GM18868 (cell line): ENCODE results near the gene COL4A3.

ENCODE experiments used
- ATAC-seq: cut with Tn5 transposase; IDR thresholded peaks from one replicate; pipeline ENCODE4 v1.9.1; 2021; ENCODE audit warnings: mild to moderate bottlenecking, moderate library complexity; ENCODE audit not compliant: unreplicated experiment

COL4A3 gene

DNA sequence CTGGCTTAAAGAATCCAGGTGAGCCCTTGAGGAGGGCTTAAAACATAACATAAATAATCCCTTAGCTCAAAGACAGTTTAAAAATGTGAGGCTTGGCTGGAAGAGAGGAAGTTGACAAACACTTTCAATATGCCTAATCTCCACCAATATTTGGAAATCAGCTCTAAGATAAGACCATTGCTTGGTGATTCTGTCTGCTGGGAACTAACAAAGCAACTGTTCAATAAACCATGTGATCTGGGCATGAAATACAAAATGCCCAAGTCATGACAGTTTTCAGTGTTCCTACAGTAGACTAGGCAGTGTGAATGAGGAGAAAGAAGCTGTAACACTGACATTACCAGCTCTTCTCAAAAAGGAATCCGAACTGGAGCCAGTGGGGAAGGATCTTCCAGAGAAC lies 171.3 kb downstream of the COL4A3 start:
- no peak for ATAC-seq

DNA sequence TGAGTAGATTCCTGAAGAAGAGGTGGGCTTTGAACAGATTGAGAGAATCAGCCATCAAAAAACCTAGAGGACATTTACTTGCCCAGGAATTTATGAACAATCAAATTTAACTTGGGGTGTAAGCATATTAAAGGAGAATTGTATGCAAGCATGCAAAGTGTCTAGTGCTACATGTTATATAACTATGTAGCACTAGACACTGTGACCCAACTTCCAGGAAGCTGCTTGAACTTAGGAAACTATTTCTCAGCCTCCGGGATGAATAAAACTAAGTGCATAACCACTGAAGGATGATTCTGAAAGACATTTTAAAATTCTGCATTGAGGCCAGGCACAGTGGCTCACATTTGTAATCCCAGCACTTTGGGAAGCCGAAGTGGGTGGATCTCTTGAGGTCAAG lies 173.0 kb downstream of the COL4A3 start:
- no peak for ATAC-seq

DNA sequence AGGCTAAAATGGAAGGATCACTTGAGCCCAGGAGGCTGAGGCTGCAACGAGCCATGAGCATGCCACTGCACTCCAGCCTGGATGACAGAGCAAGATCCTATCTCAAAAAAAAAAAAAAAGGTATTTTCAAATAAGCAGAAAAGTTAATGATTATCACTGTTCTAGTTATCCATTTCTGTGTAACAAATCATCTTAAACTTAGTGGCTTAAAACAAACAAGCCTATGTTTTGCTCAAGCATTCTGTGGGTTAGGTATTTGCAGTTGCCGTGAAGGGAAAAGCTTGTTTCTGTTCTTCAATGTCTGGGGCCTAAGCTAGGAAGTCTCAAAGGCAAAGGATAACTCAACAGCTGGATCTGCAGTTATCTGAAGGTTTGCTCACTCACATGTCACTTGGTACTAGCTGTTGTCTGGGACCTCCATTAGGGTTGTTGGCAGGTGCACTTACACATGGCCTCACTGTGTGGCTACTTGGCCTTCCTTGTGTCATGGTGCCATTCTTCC lies 174.7 kb downstream of the COL4A3 start:
- no peak for ATAC-seq

DNA sequence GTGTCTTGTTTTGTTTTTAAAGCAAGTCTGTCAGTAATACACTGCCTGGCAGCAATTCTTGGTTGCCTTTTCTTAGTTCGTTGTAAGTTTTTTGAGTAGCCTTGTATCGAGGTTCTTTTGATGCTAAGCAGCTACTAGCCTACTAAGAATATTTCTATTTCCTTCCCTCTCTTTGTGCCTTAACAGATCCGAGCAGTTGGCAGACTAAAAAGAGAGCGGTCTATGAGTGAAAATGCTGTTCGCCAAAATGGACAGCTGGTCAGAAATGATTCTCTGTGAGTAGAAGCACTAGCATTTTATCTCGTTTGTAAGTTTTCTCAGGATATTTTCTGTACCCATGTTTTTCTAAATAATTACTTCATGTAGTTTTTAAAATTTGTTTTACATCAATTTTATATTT lies 175.7 kb downstream of the COL4A3 start:
- no peak for ATAC-seq

DNA sequence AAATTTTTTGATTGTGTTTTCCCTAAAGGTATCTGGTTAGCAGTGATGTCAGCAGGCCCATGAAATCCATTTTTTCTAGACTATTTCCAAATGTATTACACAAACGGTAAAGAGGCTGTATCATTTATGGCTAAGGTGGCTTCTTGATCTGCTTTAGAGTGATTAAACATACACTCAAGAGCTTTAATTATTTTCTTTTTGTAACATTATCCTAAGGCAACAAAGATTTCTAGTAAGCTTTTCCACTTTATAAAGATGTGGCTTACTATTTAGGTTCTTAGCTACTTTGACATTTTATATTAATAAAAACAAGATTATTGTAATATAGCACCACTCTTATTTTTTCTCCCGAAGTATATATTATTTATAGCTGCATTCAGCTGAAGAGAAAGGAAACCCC lies 177.1 kb downstream of the COL4A3 start:
- ATAC-seq, result no peak

DNA sequence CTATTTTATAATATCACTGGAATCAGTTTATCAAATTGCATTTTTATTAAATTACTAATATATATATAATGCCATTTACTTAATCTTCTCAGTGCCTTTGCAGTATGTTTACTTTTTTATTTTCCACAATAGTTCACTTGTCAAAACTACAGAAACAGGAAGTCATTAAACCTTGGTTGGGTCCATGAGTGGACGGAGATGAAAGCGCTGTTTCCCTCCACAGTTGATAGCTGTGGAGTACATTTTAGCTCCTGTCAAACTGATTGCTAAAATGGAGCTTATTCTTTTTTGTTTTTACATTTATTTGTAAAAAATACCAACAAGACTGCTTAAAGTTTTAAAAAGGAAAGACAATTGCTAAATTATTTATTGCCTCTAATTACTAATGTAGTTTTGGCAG lies 179.8 kb downstream of the COL4A3 start:
- ATAC-seq, result no peak

DNA sequence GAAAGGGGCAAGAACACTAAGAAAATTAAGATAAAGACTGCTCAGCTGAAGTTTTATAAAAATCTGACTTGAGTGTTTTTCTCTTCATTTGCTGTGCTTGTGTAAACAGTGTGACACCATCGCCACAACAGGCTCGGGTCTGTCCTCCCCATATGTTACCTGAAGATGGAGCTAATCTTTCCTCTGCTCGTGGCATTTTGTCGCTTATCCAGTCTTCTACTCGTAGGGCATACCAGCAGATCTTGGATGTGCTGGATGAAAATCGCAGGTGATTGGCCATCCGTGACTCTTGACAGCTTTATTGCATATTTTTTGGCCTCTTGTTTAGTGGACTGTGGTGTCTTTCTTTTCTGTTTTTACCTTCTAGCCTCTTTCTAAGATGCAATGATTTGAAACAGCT lies 182.7 kb downstream of the COL4A3 start:
- ATAC-seq, result no peak

DNA sequence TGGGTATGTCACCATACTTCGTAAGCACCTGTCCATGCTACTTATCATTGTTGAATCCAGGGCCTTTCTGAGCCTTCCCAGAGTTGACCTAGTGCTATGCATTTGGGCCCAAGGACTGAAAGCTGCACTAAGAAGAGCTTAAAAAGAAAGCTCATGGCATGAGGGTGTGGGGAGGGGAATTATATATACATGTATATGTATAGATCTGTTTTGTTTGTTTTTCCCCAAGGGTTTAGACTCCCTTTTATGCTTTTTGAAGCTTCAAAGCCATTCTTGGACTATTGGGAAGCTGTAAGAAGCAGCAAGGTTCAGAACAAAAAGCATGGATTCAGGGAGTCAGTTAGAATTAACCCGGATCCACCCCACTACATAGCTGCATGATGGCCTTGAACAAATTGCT lies 183.9 kb downstream of the COL4A3 start:
- no peak for ATAC-seq

DNA sequence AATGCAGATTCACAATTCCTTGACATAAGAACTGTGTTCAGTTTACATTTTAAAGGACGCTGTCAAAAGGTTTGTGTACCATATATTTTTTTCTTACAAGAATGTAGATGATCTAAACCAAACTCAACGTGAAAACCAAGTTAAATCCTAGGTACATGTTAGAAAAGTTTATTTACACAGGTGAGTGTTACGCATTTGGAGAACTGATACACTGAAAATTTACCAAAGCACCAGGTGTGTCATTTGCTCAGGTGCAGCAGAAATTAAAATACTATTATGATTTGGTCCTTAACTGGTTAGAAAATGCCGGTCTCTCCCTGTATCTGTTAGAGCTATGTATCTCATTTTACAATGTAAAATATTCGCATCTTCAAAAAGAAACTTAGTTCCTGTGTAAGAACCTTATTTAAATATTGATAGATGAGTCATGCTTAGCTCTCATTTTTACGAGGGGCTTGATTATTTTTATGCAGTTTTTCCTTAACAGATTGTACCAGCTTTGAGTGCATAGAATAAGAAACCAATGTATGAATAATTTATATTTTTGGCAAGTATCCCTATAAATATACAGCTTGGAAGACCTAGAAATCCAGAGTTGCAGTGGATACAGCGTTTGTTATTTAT lies 185.7 kb downstream of the COL4A3 start:
- ATAC-seq, result no peak

DNA sequence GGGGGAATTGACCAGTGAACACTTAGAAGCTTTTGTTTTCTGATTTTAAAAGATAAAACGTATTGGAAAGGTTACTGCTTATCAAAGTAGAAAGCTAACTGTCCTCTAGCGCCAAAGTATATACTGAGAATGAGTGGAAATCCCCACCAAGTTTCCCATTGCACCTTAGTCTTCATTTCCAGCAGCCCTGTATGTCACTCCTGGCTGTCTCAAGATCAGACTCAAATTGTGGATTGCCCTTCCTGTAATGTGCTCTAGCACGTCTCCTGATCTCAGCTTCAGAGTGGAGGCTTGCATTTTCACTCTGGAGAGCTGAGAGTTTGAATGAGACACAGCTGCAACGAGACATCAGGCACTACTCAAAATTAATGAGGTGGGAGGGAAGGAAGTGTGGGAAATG lies 187.2 kb downstream of the COL4A3 start:
- peak; percentile 95 for ATAC-seq

DNA sequence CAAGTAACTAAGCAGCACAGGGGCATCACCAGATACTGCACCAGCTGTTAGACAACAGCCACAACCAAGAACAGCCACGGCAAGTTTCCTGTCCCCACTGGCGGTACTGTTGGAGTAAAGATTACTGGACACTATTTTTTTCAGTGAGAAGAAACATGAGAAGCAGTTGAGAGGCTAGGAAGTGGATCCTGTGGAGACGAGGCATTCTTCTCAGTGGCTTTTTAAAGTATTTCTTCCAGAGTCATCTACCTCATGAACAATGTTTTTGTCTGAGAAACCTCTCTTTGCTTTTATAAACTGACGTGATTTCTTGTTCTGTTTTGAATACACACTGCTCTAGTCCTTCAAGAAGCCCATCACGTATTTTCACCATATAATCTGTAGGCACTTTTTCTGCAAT lies 195.9 kb downstream of the COL4A3 start:
- ATAC-seq, result no peak

DNA sequence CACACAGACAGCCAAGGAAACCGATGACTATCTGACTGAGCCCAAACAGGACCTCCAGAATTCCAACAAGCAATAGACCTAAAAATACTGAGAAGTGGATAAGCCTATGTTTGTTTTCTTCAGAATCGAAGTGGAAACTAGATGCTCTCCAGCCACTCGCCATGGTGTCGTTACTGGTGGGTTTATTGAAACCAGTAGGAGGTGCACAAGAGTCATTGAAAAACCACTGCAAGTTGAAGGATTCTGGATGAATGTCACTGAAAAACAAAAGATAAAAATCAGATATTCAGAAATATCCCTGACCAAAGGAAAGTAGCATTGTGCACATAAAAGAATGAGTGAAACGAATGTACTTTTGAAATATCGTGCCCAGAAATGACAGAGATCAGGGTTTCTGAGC lies 199.3 kb downstream of the COL4A3 start:
- no peak for ATAC-seq
